ENCODE results near the gene WBP1L. TPM values are rescaled to one million over a fixed set of nuclear protein-coding genes. Genes with fewer than 3 reads are reported as not detected.

WBP1L gene
- total RNA-seq, 1 experiment from 2014 or later: 23.8 TPM

- no peak overlapping the region for H3K4me2 ChIP-seq (ENCODE audit: low read length)
- intact Hi-C loops (cut with micrococcal nuclease): no loop called here
- DNase-seq: no peak
- H3K36me3 ChIP-seq (ENCODE audit: low read depth, low read length): no peaks in the 10 kb centered on the region
- no peaks in the 10 kb centered on the region for H3K9me3 ChIP-seq (ENCODE audit: low read length)
- no peak overlapping the region for H3K9ac ChIP-seq (ENCODE audit: low read length)
- no TSS peak for BruUV-seq (replicated peaks)
- TF ChIP-seq CTCF (conservative IDR thresholded peaks at IDR 0.05; ENCODE audit: low read depth, low read length): no peak
- TF ChIP-seq EZH2 (IDR thresholded peaks at IDR 0.05; ENCODE audit: low read length, unreplicated experiment): no peak
- no peak overlapping the region for H2AFZ ChIP-seq (ENCODE audit: low read length)
- no peak overlapping the region for H3K27ac ChIP-seq (ENCODE audit: low read length)
- no peak overlapping the region for H3K4me3 ChIP-seq (ENCODE audit: low read length)
- CTCF ChIA-PET: no interaction called here
- no peaks in the 10 kb centered on the region for H3K27me3 ChIP-seq (ENCODE audit: low read length)
- H4K20me1 ChIP-seq (ENCODE audit: low read length): no peaks in the 10 kb centered on the region
- POLR2A ChIA-PET (ENCODE audit: unreplicated experiment): no interaction called here
- no peaks in the 10 kb centered on the region; the same call in 1 of the 2 replicates for H3K4me1 ChIP-seq (ENCODE audit: insufficient read depth, low read length)
- no peaks in the 10 kb centered on the region for H3K9me2 ChIP-seq (replicated peaks; ENCODE audit: low read length)
- ATAC-seq: no peak
- H3K79me2 ChIP-seq (ENCODE audit: low read length): no peaks in the 10 kb centered on the region
- H3F3A ChIP-seq (ENCODE audit: low read length, unreplicated experiment): no peaks in the 10 kb centered on the region
Observed at GRCh38 chr10:102702742-102703141, 41.0 kb upstream of the WBP1L start.

GRCh38 chr10:102704915-102705314, 38.8 kb upstream of the WBP1L start:
- H3K4me2 ChIP-seq (ENCODE audit: low read length): no peak overlapping the region
- CTCF ChIA-PET: no interaction called here
- H3K27ac ChIP-seq (ENCODE audit: low read length): no peak overlapping the region
- H3F3A ChIP-seq (ENCODE audit: low read length, unreplicated experiment): no peaks in the 10 kb centered on the region
- TF ChIP-seq EZH2phosphoT487 (IDR thresholded peaks at IDR 0.05; ENCODE audit: borderline replicate concordance, low read length) (no peak), EZH2 (IDR thresholded peaks at IDR 0.05; ENCODE audit: low read length, unreplicated experiment) (no peak), CTCF (conservative IDR thresholded peaks at IDR 0.05; ENCODE audit: low read depth, low read length) (no peak)
- no peaks in the 10 kb centered on the region for H3K79me2 ChIP-seq (ENCODE audit: low read length)
- DNase-seq (no peak), ATAC-seq (no peak)
- H3K36me3 ChIP-seq (ENCODE audit: low read depth, low read length): no peaks in the 10 kb centered on the region
- H2AFZ ChIP-seq (ENCODE audit: low read length): no peak overlapping the region
- H3K4me1 ChIP-seq (ENCODE audit: insufficient read depth, low read length): no peaks in the 10 kb centered on the region; the same call in 1 of the 2 replicates
- H3K9me2 ChIP-seq (replicated peaks; ENCODE audit: low read length): no peaks in the 10 kb centered on the region
- POLR2A ChIA-PET (ENCODE audit: unreplicated experiment): no interaction called here
- intact Hi-C loops (cut with micrococcal nuclease): no loop called here
- H3K9ac ChIP-seq (ENCODE audit: low read length): no peak overlapping the region
- no peak overlapping the region for H3K4me3 ChIP-seq (ENCODE audit: low read length)
- H3K27me3 ChIP-seq (ENCODE audit: low read length): no peaks in the 10 kb centered on the region
- no TSS peak for BruUV-seq (replicated peaks)
- no peaks in the 10 kb centered on the region for H3K9me3 ChIP-seq (ENCODE audit: low read length)
- H4K20me1 ChIP-seq (ENCODE audit: low read length): no peaks in the 10 kb centered on the region

- H3K9me3 ChIP-seq (ENCODE audit: low read length): no peaks in the 10 kb centered on the region
- H2AFZ ChIP-seq (ENCODE audit: low read length): no peak overlapping the region
- BruUV-seq (replicated peaks): no TSS peak
- ChIA-PET POLR2A (ENCODE audit: unreplicated experiment) (no interaction called here), CTCF (no interaction called here)
- H3K36me3 ChIP-seq (ENCODE audit: low read depth, low read length): no peaks in the 10 kb centered on the region
- DNase-seq (no peak), ATAC-seq (no peak)
- intact Hi-C loops (cut with micrococcal nuclease): no loop called here
- no peaks in the 10 kb centered on the region for H3K79me2 ChIP-seq (ENCODE audit: low read length)
- H4K20me1 ChIP-seq (ENCODE audit: low read length): no peaks in the 10 kb centered on the region
- no peaks in the 10 kb centered on the region for H3F3A ChIP-seq (ENCODE audit: low read length, unreplicated experiment)
- no peak overlapping the region for H3K9ac ChIP-seq (ENCODE audit: low read length)
- H3K4me1 ChIP-seq (ENCODE audit: insufficient read depth, low read length): peaks cover 3% of the 10 kb centered on the region
- H3K27ac ChIP-seq (ENCODE audit: low read length): no peak overlapping the region
- TF ChIP-seq CTCF (conservative IDR thresholded peaks at IDR 0.05; ENCODE audit: low read depth, low read length) (no peak), EZH2phosphoT487 (IDR thresholded peaks at IDR 0.05; ENCODE audit: borderline replicate concordance, low read length) (no peak), EZH2 (IDR thresholded peaks at IDR 0.05; ENCODE audit: low read length, unreplicated experiment) (no peak)
- no peak overlapping the region for H3K4me2 ChIP-seq (ENCODE audit: low read length)
- H3K4me3 ChIP-seq (ENCODE audit: low read length): no peak overlapping the region
- no peaks in the 10 kb centered on the region for H3K9me2 ChIP-seq (replicated peaks; ENCODE audit: low read length)
- H3K27me3 ChIP-seq (ENCODE audit: low read length): no peaks in the 10 kb centered on the region
Observed at GRCh38 chr10:102705531-102705930, 38.2 kb upstream of the WBP1L start.

Measured in PC-3 (cell line).